MM.1S (cell line): ENCODE results near the gene CYP4F2.
"Not testable (repeated sequence)": the region's sequence is repeated elsewhere in the genome, so short reads cannot be mapped to it uniquely, and the experiment has no call there.

ENCODE experiments used
- CTCF ChIP-seq: fragments of 300-600 bp; sonication (generic); IDR thresholded peaks from 2 replicates; pipeline ENCODE4 v1.5.1; 2016; ENCODE audit warnings: antibody characterized with exemption, low read length, mixed read lengths
- EZH2 ChIP-seq: fragments of 300-600 bp; sonication (generic); optimal IDR thresholded peaks from 2 replicates; pipeline ENCODE3; 2017; ENCODE audit warnings: low read depth, mild to moderate bottlenecking, antibody characterized with exemption, low read length, mixed read lengths
- EZH2phosphoT487 ChIP-seq: fragments of 300-600 bp; sonication (generic); IDR thresholded peaks from 2 replicates; pipeline ENCODE4 v1.6.1; 2018; ENCODE audit warnings: antibody characterized with exemption, low read length

- not testable (repeated sequence) for TF ChIP-seq CTCF, EZH2phosphoT487, EZH2
Observed at GRCh38 chr19:15835565-15836329, 62.1 kb downstream of the CYP4F2 start.
